ENCODE measurements around the gene MYO18B. TPM values are rescaled to one million over a fixed set of nuclear protein-coding genes. Genes with fewer than 3 reads are reported as not detected.

MYO18B gene
- total RNA-seq, 1 donor from 2014 or later: 1.9 TPM

DNA sequence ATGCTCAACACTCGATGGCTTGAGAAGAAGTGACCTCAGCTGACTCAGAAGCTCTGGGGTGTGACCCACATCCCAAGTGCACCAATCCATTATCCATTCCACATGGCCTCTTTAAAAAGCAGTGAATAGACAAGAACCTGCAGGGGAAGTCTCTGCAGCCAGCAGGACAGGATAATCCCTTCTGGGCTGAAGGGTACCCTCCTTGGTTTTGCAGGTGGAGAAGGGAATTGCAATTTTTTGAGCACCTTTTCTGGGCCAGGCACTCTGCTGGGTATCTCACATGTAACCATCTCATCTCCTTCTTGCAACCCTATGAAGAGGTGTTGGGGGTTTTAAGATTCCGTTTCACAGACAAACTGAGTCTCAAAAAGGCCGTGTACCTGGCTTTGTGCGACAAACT is 76.6 kb downstream of the MYO18B start:
- no peaks in the 10 kb centered on the region for H3K4me1 Mint-ChIP-seq (ENCODE audit: low read depth)
- TF ChIP-seq CTCF (IDR thresholded peaks at IDR 0.05; ENCODE audit: unreplicated experiment): no peak
- no peak overlapping the region for H3K27ac Mint-ChIP-seq
- peaks cover 47% of the 10 kb centered on the region for H3K27me3 Mint-ChIP-seq
- no peak overlapping the region for H3K4me3 Mint-ChIP-seq (ENCODE audit: low read depth)
- no peak for DNase-seq (ENCODE audit: low spot score, unreplicated experiment)
- no peaks in the 10 kb centered on the region for H3K36me3 Mint-ChIP-seq (ENCODE audit: insufficient read depth)
- peaks cover 19% of the 10 kb centered on the region for H3K9me3 Mint-ChIP-seq (ENCODE audit: low read depth)

DNA sequence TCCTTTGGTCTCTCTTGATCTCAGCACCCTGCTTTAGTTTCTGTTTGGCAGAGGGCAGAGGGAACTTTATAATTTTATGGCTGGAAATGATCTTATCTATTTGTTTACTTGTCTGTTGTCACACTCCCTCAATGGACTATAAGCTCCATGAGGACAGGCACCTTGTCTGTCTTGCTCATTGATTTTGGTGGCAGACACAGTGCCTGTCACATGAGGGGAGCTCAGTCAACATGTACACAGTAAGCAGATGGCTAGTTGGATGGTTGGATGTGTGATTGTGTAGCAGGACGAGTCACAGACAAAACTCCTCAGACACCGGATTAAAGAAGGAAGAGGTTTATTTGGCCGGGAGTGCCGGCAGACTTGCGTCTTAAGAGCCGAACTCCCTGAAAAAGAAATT is 80.4 kb downstream of the MYO18B start:
- peaks cover 44% of the 10 kb centered on the region for H3K27me3 Mint-ChIP-seq
- H3K36me3 Mint-ChIP-seq (ENCODE audit: insufficient read depth): no peaks in the 10 kb centered on the region
- H3K27ac Mint-ChIP-seq: no peak overlapping the region
- no peak overlapping the region for H3K4me3 Mint-ChIP-seq (ENCODE audit: low read depth)
- H3K4me1 Mint-ChIP-seq (ENCODE audit: low read depth): no peaks in the 10 kb centered on the region
- TF ChIP-seq CTCF (IDR thresholded peaks at IDR 0.05; ENCODE audit: unreplicated experiment): no peak
- no peak for DNase-seq (ENCODE audit: low spot score, unreplicated experiment)
- peaks cover 19% of the 10 kb centered on the region for H3K9me3 Mint-ChIP-seq (ENCODE audit: low read depth)

GRCh38 chr22:25823276-25823675 is 81.3 kb downstream of the MYO18B start:
- Mint-ChIP-seq H3K27me3 (peaks cover 40% of the 10 kb centered on the region), H3K4me1 (ENCODE audit: low read depth) (no peaks in the 10 kb centered on the region), H3K9me3 (ENCODE audit: low read depth) (peaks cover 19% of the 10 kb centered on the region), H3K27ac (no peak overlapping the region), H3K36me3 (ENCODE audit: insufficient read depth) (no peaks in the 10 kb centered on the region), H3K4me3 (ENCODE audit: low read depth) (no peak overlapping the region)
- no peak for TF ChIP-seq CTCF (IDR thresholded peaks at IDR 0.05; ENCODE audit: unreplicated experiment)
- DNase-seq (ENCODE audit: low spot score, unreplicated experiment): no peak

- Mint-ChIP-seq H3K4me1 (ENCODE audit: low read depth) (no peaks in the 10 kb centered on the region), H3K27me3 (peaks cover 33% of the 10 kb centered on the region), H3K9me3 (ENCODE audit: low read depth) (peaks cover 17% of the 10 kb centered on the region), H3K27ac (no peak overlapping the region), H3K36me3 (ENCODE audit: insufficient read depth) (no peaks in the 10 kb centered on the region), H3K4me3 (ENCODE audit: low read depth) (no peak overlapping the region)
- TF ChIP-seq CTCF (IDR thresholded peaks at IDR 0.05; ENCODE audit: unreplicated experiment): no peak
- no peak for DNase-seq (ENCODE audit: low spot score, unreplicated experiment)
Measured at GRCh38 chr22:25824828-25825423, 82.9 kb downstream of the MYO18B start.

- Mint-ChIP-seq H3K27me3 (peaks cover 34% of the 10 kb centered on the region), H3K4me3 (ENCODE audit: low read depth) (no peak overlapping the region), H3K9me3 (ENCODE audit: low read depth) (peaks cover 3% of the 10 kb centered on the region), H3K27ac (no peak overlapping the region), H3K4me1 (ENCODE audit: low read depth) (no peaks in the 10 kb centered on the region), H3K36me3 (ENCODE audit: insufficient read depth) (no peaks in the 10 kb centered on the region)
- DNase-seq (ENCODE audit: low spot score, unreplicated experiment): no peak
- no peak for TF ChIP-seq CTCF (IDR thresholded peaks at IDR 0.05; ENCODE audit: unreplicated experiment)
Measured at GRCh38 chr22:25827415-25827814, 85.4 kb downstream of the MYO18B start.

Data from progenitor cell of endocrine pancreas (in vitro differentiated cells).